GM19467 (cell line): ENCODE results near the gene TFAP2C.
"Not testable (repeated sequence)": the region's sequence is repeated elsewhere in the genome, so short reads cannot be mapped to it uniquely, and the experiment has no call there.

Experiments
- ATAC-seq: cut with Tn5 transposase; IDR thresholded peaks from one replicate; pipeline ENCODE4 v1.9.1; 2021; ENCODE audit warnings: mild to moderate bottlenecking, moderate library complexity; ENCODE audit not compliant: unreplicated experiment

The TFAP2C gene

DNA sequence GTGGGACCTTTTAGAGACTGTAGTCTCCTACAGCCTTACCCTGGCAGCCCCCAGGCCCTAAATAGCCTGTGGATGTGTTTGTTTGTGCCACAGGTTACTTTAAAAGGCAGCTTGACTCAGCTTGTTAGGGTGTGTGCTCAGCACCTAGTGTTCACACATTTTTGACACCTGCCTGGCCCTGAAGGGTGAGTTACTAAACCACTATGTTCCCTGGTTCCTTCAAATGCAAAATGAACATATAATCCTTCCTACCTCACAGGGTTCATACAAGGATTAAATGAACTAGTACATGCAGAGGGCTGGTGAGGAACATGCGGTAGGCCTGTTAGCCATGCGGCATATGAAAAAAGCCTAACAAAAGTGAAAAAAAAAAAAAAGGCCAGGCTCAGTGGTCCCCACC is 14.9 kb upstream of the TFAP2C start:
- no peak for ATAC-seq

GRCh38 chr20:56616716-56617115 is 12.4 kb upstream of the TFAP2C start:
- ATAC-seq = no peak

- no peak for ATAC-seq
Measured at GRCh38 chr20:56617489-56617888, 11.6 kb upstream of the TFAP2C start.

DNA sequence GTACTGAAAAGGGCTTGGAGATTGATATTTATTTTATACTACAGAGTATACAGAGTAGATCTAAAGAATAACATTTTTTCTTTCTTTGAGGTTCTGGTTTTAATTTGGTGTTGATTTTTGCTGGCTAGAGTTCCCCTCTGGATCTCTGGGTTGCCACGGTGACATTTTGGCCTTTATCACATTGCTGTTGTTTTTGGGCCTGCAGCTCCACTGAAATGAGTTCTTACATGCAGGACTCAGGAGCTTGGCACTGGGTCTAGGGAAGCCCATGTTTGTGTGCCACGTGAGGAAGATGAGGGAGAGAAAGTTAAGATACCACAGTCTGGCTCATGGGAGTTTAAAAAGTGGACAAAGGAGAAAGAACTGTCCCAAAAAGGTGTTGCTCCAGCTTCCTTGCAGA is 7.4 kb upstream of the TFAP2C start:
- ATAC-seq = no peak

DNA sequence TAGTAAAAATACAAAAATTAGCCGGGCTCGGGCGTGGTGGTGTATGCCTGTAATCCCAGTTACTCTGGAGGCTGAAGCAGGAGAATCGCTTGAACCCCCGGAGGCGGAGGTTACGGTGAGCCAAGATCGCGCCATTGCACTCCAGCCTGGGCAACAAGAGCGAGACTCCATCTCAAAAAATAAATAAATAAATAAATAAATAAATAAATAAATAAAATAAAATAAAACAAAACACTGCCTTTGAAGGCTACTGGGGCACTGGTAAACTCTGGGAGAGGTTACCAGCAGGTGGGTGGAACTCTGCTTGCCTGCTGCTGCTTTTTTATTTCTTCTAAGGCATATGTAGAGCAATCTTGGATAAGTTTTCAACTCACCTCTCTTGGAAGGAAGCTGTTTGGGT is 5.2 kb upstream of the TFAP2C start:
- ATAC-seq = not testable (repeated sequence)

GRCh38 chr20:56624786-56625681 is 4.1 kb upstream of the TFAP2C start:
- ATAC-seq = no peak

DNA sequence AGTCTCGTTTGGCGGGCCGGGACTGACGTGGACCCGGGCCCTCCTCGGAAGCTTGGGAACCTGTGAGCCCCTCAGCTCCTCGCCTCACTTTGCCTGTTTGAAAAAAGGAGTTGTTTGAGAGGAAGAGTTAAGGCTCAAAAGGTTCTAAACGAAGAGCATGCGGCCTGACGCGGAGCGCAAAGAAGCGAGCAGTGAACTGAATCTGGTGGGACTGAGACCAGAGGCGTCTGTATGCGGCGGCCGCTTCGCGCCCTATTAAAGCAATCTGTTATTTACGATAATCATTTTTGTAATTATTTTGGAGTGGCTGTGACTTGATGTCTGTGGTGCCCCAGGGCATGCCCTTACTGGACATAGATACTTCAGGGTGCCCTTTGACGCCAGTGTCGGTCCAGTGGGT is 3.3 kb upstream of the TFAP2C start:
- no peak for ATAC-seq

DNA sequence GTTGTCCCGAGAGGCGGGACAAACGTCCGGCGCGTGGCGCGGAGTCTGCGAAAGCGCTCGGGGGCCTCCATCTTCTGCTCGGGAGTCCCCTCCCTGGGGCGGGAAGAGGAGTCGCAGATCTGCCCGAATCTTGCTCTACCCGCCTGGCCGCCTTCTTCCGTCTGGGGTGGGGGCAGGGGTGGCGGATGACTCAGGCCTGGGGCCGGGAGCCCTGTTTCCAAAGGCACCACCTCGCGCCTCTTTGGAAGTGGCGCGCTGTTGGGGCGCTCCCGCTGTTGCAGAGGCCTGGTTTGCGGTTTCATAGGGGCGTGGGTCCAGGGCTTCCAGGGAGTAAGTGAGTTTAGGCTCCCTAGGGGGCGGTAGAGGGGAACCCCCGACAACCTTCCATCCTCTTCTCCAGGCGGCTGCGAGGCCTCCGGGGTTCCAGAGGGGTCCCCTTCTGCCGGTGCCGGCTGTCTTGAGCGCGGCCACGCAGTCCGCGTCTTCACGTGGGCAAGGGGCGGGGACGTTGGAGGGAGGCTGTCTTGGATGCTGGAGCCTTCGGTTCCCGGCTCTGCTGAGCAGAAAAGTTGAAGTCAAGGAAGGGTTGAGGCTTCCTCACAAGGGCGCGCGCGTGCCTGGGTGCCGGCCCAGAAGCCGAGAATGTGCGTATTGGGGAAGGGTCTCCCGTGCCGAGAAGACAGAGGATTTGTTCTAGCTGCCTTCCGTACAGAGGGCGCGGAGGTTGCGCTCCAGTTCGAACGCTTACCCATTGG is 2.6 kb upstream of the TFAP2C start:
- no peak for ATAC-seq

- no peak for ATAC-seq
Measured at GRCh38 chr20:56627122-56628014, 1.7 kb upstream of the TFAP2C start.

- ATAC-seq = no peak
Measured at GRCh38 chr20:56628015-56628872, 862 bp upstream of the TFAP2C start.

DNA sequence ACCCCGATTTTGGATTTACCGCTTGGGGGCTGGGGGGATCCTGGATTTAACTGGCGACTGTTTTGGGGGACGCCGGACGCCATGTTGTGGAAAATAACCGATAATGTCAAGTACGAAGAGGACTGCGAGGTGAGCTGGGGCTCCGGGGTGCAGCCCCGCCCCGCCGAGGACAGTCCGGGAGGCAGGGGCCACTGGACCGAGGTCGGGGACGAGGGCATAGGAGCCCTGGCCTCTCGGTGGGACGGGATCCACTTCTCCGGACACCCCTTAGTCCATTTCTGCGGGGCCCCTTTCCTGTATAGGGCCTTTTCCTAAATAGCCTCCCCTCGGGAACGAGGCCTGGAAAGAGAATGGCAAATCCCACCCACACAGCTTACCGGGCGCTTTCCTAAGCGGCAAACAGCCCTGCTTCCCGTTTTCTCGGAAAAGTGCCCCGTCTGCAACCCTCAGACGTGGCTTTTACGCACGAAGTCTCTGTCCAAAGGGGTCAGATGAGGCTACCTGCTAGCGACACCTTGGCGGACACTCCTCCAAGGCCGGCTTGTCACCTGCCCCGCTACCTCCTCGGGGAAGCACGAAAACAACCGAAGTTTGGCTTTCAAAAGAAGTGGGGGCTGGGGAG is 469 bp downstream of the TFAP2C start:
- no peak for ATAC-seq

- no peak for ATAC-seq
Measured at GRCh38 chr20:56630086-56630493, 984 bp downstream of the TFAP2C start.

DNA sequence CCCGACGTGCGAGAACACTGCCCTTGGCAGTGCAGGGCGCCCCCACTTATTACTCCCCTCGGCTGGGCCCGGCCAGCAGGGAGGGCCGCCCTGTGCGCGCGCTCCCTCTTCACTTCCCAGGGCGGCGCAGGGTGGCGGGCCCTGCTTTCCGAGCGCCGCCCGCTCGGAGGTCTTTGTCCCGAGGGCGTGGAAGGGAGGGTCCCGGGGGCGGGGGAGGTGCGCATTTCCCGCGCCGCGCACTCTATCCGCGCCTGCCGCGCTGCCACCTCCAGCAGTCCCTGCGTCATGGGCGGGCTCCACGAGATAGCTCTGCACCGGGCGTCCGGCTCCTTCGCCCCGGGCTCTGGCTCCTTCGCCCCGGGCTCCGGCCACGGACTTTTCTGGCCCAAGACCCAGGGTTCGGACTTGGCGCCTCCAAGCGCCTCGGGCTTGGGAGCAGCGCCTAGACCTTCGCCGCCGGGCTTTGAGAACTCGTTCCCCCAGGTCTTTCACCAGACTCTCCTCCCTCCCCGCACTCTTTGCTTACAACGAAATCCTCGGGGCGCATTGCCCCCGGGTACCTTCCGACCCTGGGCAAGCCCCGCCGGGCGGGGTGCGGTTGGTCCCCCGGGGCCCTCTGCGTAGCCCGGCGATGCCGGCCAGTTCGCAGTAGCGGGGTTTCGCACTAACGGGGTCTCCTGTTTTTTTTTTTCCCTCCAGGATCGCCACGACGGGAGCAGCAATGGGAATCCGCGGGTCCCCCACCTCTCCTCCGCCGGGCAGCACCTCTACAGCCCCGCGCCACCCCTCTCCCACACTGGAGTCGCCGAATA is 1.6 kb downstream of the TFAP2C start:
- no peak for ATAC-seq

DNA sequence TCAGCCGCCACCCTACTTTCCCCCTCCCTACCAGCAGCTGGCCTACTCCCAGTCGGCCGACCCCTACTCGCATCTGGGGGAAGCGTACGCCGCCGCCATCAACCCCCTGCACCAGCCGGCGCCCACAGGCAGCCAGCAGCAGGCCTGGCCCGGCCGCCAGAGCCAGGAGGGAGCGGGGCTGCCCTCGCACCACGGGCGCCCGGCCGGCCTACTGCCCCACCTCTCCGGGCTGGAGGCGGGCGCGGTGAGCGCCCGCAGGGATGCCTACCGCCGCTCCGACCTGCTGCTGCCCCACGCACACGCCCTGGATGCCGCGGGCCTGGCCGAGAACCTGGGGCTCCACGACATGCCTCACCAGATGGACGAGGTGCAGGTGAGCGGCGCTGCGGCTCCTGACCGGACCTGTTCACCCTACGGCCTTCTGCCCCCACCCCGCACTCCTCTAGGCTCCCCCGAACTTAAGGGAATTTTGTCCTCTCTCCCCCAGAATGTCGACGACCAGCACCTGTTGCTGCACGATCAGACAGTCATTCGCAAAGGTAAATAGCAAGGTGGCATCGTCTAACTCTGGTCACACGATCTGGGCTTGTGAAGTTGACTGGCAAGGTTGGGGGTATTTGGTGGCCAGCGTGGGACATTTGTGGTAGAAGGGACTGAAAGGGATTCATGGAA is 2.3 kb downstream of the TFAP2C start:
- no peak for ATAC-seq

- no peak for ATAC-seq
Measured at GRCh38 chr20:56631990-56632327, 2.9 kb downstream of the TFAP2C start.

GRCh38 chr20:56634307-56634706 is 5.2 kb downstream of the TFAP2C start:
- ATAC-seq = no peak

DNA sequence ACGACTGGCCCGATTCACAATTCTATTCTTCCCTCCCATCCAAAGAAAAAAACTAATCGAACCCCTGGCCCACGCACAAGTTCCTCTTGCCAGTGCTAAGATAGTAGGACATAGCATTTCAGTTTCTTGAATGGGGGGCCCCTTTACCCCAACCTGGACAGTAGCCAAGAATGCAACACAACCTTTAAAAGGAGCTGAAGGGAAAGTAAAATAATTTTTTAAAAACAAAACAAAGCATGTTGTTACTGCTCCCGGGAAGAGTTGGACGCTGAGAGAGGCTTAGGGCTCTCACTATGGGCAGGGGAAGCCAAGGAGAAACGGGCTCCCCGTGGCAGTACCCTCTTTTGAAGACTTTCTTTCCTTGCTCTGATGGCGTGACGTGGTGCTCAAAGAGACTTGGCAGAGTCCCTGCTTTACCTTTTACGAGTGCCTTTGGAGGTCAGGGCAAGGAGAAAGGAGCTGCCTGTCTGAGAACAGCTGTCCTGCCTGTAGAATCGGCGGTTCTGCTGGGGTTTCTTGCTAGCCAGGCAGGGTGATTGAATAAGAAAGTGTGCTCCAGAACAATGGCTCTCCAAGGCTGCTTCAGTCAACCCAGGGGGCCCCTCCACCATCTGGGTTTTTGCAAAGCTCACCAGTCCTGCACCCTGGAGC is 5.8 kb downstream of the TFAP2C start:
- ATAC-seq = no peak

DNA sequence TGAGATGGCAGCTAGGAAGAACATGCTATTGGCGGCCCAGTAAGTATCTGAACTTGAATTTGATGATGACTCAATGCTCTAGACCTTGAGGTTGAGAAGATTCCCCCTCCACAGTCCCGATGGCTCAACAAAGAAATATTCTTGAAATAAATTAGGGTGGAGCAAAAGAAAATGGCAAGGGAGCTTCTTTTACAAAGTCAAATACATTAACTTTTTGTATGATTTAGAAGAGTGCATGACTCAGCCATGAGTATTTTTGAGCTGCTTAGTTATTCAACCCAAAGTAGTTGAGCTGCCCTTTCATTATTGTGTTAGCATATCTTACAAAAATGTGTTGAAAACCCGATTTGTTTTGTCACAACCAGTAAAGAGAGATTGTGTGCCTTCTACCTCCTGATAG is 7.6 kb downstream of the TFAP2C start:
- ATAC-seq = no peak
